HG03135 (cell line): ENCODE measurements around the gene CWC22.
"Not testable (repeated sequence)": the region's sequence is repeated elsewhere in the genome, so short reads cannot be mapped to it uniquely, and the experiment has no call there.

Source experiments
- ATAC-seq: cut with Tn5 transposase; IDR thresholded peaks from one replicate; pipeline ENCODE4 v1.9.1; 2021; ENCODE audit warnings: mild to moderate bottlenecking, moderate library complexity; ENCODE audit not compliant: unreplicated experiment

The CWC22 gene

DNA sequence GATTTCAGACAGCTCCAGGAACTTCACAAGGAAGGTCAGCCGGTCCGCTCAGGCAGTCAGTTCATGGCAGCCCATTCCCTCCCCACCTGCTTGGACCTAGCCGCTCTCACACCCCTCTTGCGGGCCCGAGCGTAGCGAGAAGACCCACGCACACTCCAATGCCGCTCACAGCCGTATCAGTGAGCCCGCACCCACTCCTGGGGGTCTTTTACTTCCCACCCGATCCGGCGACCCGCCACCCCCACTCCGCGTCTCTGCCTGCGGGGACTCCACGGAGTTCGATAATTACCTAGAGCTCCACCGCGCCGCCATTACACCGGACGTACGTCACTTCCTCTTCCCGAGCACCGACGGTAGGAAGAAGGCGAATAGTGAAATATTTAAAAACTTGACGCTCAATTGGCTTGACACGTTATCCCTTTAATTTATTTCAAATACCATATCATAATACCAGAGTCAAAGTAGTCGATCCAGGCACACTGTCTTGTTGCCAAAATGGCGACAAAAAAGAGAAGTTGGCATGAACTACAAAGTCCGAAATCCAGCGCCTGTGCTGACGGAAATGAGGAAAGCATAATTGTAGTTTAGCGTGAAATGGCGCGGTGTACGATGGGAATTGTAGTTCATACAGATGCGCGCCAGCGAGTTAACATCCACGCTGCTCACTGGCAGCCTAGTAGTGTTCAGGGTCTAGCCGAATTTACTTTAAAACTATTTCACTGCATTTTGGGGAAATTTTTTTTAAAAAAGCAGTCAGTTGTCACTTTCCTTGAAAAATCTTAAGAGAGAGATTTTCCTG, at the start of gene CWC22:
Gene CWC22 (minus strand): TSS at position 517 of the 799 bp plus-strand sequence. CDS start 13,956 bp downstream, outside the sequence.
- peak; percentile 97 for ATAC-seq

DNA sequence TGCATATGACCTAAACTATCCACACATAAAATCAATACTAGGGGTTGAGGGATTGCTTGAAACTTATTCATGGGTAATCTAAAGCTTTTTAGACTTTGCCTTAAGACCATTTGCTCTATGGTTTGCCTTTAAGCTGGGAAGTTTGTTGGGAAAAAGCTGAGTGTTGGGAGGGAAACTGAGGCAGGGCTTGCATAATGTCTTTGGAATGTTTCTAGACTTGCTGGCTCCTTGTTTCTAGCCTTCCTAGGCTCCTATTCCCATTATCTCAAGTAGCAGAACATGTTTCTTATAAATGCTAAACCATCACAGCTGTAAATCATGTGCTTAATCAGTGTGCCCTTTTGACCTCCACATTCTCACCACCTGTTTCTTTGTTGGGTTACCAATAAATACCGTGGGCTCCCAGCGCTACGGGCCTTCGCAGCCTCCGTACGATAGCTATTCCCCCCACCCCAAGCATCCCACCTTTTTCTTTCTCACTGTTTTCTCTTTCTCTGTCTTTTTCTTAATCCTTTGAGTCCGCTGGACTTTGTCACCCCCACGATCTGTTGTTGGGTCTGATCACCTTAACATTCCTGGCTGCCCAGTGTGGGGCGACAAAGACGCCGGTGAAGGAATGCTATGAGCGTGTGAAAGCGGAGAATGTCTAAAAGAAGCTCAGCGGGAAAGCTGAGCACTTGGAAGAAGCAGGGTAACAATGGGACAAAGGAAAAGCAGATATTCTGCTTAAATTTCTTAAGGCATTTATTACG, 49.4 kb upstream of the CWC22 start:
- ATAC-seq, result no peak

DNA sequence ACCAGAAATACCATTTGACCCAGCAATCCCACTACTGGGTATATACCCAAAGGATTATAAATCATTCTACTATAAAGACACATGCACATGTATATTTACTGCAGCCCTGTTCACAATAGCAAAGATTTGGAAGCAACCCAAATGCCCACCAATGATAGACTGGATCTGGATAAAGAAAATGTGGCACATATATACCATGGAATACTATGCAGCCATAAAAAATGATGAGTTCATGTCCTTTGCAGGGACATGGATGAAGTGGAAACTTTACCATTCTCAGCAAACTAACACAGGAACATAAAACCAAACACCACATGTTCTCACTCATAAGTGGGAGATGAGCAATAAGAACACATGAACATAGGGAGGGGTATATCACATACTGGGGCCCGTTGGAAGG, 47.5 kb upstream of the CWC22 start:
- not testable (repeated sequence) for ATAC-seq

DNA sequence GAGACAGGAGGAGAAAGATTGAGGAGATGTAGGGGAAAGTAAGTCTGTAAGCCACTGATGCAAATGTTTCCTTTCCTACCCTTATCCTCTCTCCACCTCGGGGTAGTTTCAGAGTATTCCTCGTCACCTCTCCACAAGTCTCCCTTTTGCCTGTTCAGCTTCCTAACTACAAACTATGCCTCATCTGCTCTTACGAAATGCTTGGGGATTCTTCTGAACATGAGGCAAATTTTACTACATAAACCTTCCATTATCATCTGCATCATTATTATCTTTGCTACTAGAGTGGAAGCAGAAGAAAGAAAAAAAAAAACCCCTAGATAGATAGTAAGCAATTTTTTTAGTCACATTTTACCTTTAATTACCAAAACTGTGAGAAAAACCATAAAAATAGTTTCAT, 43.1 kb upstream of the CWC22 start:
- no peak for ATAC-seq

DNA sequence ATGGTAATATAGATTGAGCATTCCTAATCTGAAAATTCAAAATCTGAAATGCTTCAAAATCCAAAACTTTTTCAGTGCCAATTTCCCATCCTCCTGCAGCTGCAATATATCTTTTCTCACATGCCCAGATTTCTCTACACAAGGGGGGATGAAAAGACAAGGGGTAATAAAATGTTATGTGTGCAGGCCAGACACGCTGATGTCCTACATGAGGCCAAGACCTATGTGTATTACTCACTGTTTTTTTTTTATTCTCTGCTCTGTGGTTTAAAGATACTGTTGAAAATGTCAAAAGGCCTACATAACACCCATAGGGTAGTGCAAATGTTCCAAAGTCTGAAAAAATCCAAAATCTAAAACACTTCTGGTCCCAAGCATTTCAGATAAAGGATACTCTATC, 41.2 kb upstream of the CWC22 start:
- ATAC-seq, result no peak

DNA sequence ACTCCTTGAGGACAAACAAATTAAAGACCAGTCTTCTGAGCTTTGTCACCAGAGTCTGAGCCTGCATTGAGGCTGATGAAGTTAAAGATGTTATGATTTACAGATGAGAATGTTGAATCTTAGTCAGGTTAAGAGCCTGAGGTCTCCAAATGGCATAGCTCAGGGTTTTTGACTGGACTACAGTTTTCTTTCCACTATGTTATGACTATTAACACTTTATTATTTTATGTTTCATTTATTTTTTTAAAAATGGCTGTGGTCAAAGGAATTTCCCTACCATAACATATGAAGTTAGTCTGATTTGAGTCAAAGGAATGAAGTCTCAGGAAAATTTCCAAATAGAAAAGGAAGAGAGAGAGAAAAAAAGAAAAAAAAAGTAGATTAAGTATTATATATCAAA, 39.7 kb upstream of the CWC22 start:
- no peak for ATAC-seq

DNA sequence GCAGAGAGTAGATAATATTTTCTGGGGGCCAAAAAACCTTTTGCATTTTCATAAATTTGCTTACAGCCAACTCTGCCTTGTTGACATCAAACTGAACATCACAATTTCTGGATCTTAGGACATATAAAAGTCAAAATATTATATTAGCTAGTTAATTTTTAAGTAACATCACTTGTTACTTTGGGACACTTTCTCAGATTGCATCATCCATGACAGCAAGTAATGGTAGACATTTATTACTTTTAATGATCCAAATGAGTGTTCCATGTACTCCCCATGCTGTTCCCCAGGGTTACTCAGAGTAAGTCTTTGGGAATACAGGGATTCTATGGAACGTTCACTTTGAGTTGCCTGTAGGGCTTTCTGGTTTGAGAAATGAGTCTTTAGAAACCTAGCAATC, 39.1 kb upstream of the CWC22 start:
- no peak for ATAC-seq

DNA sequence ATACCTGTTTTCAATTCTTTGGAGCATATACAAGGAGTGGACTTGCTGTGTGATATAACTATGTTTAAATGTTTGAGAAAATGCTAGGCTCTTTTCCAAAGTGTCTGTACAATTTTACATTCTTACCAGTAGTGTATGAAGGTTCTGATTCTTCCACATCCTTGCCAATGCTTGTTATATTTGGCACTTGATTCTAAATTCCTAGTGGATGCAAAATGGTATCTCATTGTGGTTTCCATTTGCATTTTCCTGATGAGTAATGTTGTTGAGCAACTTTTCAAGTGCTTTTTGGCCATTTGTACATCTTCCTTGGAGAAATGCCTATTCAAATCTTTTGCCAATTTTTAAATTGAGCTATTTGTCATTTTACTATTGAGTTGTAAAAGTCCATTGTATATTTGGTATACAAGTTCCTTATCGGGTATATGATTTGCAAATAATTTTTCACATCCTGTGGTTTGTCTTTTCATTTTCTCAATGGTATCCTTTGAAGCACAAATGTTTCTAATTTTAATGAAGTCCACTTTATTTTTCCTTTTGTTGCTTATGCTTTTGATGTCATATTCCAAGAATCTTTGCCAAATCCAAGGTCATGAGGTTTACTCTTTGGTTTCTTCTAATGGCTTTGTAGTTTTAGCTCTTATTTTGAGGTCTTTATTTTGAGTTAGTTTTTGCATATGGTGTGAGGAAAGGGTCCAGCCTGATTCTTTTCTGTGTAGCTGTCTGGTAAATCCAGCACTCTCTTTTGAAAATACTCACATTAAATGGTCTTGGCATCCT, 33.2 kb upstream of the CWC22 start:
- ATAC-seq, result no peak

DNA sequence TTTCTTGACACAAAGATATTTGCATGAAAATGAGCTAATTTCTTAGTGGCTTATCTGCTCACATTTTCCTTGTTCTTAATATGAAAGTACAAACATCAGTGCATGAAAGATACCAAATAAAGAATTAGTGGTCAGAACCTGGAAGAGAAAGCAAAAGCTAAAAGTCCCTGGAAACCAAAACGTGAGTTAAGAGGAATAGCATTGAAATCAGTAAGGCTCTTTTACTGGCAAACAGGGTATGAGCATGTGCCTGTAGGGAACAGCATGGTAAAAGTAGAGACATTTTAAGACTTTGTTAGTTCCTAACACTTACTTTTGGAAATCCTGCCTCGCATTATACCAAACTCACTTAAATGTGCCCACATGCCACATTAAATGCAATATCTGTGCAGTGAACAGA, 31.9 kb upstream of the CWC22 start:
- ATAC-seq, result no peak

DNA sequence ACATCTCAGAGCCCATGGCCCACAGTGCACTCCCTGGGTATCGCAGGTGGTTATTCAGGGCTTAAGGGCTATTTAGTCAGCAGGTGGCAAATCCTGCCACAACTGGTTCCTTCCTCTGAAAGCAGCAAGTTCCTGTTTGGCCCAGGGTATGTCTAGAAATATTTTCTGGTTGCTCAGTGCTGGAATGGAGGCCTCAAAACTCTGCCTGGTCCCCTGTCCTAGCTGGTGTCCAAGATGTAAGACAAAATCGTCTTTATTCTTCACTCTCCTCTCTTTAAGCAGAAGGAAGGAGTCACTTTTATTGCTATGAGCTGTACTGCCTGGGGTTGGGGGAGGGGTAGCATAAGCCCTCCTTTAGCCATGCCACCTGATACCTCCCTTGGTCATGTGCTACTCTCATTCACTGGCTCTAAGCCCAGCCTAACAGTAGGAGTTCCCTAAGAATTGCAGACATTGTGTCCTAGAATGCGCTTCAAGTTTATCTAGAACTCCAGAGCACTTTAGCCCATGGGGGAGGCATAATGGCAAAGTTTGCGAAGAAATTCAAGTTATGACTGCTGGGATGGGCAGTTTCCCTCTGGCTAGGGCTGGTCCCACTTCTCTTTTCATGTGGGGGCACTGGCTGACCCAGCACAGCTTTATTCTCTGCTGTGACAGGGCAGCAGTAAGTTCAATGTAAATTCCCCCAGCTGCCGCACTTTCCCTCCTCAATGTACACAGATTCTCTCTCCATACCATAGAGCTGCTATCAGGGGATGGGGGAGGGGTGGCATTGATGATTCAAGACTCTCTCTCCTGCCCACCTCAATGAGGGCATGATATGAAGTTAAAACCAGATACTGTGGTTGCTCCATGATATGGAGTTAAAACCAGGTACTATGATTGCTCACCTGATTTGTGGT, 27.1 kb upstream of the CWC22 start:
- no peak for ATAC-seq

DNA sequence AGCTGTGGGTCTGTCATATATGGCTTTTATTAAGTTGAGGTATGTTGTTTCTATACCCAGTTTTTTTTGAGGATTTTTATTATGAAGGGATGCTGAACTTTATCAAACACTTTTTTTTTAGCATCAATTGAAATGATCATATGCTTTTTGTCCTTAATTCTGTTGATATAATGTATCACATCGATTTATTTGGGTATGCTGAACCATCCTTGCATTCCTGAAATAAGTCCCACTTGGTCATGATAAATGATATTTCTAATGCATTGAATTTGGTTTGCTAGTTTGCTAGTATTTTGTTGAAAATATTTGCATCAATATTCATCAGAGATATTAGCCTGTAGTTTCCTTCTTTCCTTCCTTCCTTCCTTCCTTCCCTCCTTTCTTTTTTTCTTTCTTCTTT, 22.5 kb upstream of the CWC22 start:
- no peak for ATAC-seq

DNA sequence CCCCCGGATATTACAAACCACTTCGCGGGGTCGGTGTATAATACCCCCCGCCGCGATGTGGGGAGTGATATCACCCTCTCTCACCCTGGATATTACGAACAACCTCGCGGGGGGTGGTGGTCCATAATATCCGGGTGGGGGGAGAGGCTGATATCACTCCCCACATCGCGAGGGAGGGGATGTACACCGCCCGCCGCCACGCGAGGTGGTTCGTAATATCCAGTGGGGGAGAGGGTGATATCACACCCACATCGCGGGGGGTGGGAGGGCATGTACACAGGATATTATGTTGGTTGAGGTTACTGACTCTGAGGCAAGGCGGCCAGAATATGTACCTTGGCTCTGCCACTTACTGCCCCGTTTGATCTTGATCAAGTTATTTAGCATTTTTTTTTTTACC, 14.8 kb upstream of the CWC22 start:
- no peak for ATAC-seq

DNA sequence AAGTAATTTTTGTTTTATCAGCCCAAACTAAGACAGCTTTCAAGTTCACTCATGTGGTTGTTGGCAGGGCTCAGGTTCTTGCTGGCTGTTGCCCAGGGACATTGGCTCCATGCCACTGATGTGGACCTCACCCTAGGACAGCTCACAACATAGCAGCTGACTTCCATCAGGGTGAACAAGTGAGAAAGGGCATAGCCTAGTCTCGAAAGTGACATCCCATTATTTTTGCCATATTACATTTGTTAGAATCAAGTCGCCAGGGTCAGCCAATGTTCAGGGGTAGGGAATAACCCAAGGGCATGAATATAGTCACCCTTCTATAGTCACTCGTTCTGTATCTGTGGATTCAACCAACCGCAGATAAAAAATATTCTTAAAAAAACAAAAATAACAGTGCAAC, 10.7 kb upstream of the CWC22 start:
- no peak for ATAC-seq

DNA sequence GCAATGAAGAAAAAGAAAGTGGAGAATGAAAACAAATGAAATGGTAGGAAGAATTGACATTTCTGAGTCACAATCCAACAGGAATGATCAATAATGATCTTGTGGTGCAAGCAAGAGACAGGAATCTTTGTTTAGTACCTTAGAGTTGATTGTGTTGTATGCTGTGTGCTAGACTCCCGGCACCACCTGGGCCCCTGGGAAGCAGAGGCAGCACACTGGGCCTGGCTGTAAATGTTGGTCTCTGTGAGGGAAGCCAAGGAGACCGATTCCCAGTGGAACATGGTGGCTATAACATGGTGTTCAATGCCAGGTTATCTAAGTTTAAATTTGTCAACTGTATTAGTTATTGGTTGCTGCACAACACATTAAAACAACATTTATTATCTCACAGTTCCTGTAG, 9.8 kb upstream of the CWC22 start:
- no peak for ATAC-seq

DNA sequence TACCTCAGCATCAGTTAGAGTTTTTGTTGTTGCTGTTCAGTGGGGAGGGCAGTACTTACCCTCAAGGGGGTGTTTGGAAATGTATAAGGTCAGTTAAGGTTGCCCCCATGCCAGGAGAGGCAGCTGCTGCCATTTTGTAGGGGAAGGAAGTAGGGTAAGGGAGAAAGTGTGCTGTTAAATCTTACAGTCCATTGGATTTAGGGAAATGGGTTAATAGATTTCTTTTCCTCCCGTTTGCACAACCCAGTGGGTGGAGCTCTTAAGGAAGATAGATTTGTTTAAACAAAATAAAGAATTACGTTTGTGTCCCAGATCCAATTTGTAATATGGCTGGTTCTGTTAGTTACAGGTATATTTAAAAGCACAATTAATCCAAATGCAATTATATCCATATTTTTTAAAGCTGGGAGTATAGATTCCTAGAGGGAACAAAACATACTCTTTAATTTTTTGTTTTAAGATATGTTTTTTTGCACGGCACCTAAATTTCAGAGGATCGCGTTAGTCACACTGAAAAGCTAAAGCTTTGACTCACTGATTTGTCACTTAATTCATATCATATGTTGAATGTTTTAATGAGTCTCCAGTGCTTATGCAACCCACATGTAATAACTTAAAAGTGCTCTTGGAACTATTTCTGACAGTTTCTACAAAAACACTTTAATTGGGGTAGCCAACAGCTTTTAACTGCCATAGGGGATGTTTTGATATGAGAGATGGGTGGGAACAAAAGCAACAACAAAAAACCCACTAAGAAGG, 9.0 kb upstream of the CWC22 start:
- no peak for ATAC-seq

DNA sequence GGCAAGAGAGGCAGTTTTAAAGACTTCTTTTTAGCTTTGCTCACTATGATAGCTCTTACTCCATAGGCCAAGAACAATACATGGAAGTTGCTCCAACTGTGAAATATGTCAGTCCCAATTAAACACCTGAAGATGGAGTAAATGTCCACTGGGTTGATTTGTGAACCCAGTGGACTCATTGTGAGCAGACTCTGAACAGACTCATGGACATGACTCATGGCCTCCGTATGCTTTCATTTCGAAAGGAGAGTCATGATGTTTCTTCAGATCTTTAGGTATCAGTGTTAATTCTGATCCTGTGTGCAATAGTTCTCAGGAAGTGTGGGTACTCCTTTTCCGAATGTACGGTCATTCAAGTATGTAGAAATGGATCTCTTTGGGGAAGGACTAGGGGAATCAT, 5.4 kb upstream of the CWC22 start:
- ATAC-seq, result no peak

DNA sequence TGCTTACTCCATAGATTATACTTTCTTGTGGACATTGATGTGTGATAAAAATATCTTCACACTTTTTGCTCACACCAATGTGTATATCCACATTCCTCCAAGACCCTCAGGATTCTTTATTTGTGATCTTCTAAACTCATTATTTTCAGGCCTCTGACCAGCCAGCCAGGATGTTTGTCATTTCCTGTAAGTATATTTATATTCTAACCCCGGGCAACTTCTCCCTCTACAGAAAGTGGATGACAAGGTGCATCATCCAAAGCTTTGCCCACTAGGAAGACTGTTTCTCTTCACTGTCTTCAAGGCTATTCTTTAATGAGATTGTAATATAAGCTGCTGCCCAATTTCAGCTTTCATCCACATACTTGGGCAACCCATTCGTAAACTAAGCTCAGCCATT, 3.6 kb upstream of the CWC22 start:
- no peak for ATAC-seq

DNA sequence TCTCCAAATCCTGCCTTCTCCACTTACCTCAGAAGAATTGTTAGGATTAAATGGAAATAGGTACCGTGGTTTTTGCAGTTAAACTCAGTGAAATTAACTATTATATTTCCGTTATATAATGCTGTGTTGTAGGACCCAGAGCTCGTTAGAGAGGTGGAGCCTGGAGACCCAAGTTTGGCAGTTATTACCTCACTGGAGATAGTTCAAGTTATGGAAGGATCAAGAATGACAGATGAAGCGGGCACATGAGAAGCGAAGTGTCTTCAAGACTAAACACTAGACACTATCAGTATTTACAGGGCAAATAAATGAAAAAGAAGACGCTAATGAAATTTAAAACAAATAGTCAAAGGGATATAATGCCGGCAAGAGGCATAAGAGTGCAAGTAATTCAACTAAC, 866 bp downstream of the CWC22 start:
- no peak for ATAC-seq

DNA sequence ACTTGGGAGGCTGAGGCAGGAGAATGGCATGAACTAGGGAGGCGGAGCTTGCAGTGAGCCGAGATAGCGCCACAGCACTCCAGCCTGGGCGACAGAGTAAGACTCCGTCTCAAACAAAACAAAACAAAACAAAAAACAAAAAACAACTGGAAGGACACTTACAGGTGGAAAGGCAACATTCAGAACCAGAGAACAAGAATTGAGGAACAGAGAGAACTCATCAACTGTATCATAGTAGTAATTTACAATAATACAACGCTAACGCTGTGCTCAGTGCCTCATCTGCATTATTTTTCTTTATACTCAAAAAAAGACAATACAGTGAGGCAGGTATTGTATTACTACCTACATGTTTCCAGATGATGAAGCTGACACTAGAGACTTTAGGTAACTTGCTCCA, 1.6 kb downstream of the CWC22 start:
- ATAC-seq, result not testable (repeated sequence)

DNA sequence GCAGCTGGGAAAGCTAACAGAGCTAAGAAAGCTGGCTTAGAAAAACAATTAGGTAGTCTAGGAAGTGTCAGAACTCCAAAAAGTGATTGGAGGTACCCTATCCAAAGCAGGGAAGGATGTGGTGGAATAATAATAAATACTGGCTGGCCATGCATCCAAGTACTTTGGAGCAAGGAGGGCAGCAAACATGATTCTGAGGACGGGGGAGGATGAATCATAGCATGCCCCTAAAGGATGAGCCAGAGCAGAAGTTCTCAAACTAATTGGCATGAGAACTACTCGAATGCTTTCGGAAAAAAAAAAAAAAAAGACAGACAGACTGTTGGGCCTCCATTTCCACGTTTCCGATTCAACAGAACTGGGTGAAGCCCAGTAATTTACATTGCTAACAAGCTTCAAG, 2.4 kb downstream of the CWC22 start:
- no peak for ATAC-seq
